NK-92 (cell line): Measurements from ENCODE around the gene ARHGEF11.

ENCODE experiments used
- DNase-seq: peaks from one replicate; lab custom pipeline; 2025; ENCODE audit not compliant: unreplicated experiment; lab: John Stamatoyannopoulos, UW

Gene ARHGEF11

DNA sequence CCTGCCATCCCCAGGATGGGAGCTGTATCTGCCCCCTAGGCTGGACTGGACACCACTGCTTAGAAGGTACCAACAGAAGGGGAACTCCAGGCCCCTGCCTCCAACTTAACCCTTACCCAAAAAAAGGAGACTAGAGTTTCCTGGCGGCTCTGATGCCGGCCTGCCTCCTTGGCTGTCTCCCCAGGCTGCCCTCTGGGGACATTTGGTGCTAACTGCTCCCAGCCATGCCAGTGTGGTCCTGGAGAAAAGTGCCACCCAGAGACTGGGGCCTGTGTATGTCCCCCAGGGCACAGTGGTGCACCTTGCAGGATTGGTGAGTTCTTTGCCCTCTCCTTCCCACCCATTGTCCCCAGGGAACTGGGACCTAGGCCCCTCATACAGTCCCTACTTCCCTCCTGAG lies 133.2 kb downstream of the ARHGEF11 start:
- DNase-seq, result no peak

DNA sequence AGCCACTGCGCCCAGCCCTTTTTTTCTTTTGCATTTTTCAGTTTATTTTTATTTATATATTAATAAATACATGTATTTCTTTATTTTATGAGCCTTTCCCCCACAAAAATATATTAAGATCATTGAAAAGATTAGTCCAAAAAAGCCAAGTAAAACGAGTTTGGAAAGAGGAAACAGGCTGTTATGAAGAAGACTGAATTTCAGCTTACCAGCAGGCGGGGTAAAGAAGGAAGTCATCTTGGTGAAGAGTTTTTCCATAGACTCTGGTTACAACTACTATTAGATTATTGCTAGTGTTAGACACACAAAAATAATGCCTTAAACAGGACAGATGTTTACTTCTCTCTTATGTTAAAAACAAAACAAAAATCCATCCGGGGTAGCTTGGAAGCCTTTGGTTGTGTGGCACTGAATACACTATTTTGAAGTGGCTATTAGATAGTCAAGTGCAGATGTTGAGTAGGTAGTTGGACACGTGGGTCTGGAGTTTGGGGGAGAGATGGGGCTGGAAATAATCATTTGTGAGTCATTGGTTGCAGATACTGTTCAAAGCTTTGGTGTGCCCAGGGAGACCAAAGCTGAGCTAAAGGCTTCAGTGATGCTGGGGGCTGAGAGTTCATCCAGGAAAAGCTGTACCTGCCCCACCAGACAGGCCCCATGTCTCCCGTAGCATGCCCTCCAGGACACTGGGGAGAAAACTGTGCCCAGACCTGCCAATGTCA lies 133.8 kb downstream of the ARHGEF11 start:
- DNase-seq, result no peak

DNA sequence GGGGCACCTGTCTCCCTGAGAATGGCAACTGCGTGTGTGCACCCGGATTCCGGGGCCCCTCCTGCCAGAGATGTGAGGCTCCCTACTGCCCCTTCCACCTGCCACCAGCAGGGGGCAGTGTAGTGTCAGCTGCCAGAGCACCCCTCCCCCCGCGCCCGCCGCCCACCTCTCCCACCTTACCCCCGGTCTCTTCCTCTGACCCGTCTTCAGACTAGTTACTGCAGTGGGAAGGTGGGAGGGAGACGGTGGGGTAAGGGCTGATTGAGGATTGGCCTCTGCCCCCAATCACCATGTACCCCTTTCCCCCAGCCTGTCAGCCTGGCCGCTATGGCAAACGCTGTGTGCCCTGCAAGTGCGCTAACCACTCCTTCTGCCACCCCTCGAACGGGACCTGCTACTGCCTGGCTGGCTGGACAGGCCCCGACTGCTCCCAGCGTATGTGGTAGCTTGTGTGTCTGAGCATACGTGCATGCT lies 135.2 kb downstream of the ARHGEF11 start:
- DNase-seq, result no peak

DNA sequence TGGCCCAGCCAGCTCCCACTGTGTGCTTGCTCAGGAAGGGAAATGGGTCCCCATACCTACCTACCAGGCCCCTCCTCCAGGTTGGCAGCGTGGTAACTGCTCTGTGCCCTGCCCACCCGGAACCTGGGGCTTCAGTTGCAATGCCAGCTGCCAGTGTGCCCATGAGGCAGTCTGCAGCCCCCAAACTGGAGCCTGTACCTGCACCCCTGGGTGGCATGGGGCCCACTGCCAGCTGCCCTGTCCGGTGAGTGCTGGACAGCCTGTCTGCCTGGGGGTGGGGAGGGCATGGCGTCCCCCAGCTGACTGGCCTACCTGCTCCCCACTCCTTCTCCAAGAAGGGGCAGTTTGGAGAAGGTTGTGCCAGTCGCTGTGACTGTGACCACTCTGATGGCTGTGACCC lies 135.9 kb downstream of the ARHGEF11 start:
- no peak for DNase-seq

DNA sequence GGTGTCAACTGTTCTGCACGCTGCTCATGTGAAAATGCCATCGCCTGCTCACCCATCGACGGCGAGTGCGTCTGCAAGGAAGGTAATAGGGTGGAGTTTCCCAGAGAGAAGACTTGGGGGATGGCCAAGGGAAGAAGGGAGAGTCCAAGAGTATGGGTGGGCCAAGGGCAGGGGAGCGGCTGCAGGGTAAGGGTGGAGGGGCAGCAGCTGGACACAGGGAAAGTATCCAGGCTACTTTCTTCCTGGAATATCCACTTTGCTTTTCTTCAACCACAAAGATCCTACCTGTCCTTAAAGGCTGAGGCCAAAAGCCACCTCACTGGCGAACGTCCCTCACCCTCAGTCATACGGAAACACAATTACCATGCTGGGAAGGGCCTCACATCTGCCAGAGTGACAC lies 136.6 kb downstream of the ARHGEF11 start:
- DNase-seq, result no peak

DNA sequence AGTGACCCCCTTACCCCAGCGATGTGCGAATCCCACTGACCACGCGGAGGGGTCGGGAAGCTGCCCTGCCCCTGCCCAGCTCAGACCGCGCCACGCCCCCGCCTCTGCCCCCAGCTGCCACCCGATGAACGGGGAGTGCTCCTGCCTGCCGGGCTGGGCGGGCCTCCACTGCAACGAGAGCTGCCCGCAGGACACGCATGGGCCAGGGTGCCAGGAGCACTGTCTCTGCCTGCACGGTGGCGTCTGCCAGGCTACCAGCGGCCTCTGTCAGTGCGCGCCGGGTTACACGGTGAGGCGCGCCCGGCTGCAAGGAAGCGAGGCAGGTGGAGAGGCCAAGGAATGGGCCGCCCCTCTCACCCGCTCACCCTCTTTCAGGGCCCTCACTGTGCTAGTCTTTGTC lies 137.0 kb downstream of the ARHGEF11 start:
- DNase-seq, result no peak

DNA sequence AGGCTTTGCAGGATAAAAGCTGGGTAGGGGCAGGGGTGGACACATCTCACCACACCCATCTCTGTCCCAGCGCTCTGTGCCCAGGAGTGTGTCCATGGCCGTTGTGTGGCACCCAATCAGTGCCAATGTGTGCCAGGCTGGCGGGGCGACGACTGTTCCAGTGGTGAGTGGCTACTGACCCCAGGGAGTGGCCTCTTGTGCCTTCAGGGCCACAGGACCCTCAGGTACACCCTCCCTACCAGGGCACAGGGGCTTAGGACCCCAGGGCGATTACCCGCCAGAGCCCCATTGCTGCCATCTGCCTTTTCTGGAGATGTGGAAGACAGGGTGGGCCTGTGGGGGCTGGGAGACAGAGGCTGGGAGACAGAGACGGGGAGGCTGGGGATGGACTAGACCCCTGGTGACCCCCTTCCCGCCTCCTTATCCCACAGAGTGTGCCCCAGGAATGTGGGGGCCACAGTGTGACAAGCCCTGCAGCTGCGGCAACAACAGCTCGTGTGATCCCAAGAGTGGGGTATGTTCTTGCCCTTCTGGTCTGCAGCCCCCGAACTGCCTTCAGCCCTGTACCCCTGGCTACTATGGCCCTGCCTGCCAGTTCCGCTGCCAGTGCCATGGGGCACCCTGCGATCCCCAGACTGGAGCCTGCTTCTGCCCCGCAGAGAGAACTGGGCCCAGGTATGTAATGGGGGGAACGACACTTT lies 139.2 kb downstream of the ARHGEF11 start:
- no peak for DNase-seq

DNA sequence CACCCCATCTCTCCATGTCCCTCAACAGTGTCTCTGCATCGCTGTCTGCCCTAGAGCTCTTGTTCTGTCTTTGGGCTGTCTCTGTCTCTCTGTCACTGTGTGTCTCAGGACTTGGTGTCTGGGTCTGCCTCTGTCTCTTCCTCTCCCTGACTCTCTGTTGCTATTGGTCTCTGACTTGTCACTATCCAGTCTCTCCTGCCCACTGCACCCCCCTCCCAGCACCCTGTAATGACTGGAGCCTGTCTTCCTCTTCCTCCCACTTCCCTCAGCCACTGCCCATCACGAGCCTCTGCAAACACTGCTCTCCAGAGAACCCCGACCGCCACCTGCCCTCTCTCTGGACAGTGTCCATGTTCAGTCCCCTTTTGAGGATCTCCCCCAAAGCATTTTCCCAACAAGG lies 139.9 kb downstream of the ARHGEF11 start:
- no peak for DNase-seq

DNA sequence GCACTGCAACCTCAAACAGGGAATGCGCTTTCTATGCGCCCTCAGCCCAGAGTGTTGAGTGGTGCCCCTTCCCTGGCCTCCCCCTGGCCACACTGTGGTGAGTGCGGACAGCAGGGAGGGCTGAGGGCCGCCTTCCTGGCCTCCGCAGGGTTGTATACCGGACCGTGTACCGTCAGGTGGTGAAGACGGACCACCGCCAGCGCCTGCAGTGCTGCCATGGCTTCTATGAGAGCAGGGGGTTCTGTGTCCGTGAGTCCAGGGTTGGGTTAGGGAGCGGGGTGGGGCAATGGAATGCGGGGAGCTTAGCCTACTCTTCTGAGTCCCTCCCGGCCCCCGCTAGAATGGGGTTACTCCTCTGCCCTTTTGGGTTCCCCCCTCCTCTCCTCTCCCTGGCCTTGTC lies 140.4 kb downstream of the ARHGEF11 start:
- DNase-seq, result no peak

DNA sequence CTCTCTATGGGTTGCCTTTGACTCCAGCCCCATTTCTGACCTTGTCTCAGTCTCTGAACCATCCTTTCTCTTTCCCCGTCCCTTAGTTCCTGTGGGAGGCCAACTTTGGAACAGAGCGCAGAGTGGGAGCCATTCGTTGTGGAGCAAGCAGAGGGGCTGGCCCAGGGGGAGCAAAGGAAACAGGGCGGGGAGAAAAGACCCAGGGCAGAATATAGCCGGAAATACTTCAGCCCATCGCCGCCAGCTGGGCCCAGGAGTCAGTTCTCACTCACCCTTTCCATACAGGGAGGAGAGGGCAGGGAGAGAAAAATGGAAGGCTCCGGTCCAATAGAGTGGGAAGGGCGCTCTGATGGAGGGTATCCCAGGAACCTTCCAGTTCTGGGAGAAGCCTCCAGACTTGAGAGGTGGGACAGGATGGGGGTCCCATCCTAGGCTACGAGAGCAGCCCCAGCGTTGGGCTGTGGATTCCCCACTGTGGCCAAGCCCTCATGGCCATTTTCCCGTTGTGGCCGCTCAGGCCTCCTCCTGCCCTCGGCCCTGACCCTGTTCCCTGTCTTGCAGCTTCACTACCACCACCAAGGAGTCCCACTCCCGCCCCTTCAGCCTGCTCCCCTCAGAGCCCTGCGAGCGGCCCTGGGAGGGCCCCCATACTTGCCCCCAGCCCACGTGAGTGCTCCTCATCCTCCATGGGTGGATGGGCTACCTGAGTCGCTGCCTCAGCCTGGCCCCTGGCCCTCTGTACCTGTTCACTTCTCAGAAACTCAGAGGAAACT lies 141.2 kb downstream of the ARHGEF11 start:
- DNase-seq, result no peak

DNA sequence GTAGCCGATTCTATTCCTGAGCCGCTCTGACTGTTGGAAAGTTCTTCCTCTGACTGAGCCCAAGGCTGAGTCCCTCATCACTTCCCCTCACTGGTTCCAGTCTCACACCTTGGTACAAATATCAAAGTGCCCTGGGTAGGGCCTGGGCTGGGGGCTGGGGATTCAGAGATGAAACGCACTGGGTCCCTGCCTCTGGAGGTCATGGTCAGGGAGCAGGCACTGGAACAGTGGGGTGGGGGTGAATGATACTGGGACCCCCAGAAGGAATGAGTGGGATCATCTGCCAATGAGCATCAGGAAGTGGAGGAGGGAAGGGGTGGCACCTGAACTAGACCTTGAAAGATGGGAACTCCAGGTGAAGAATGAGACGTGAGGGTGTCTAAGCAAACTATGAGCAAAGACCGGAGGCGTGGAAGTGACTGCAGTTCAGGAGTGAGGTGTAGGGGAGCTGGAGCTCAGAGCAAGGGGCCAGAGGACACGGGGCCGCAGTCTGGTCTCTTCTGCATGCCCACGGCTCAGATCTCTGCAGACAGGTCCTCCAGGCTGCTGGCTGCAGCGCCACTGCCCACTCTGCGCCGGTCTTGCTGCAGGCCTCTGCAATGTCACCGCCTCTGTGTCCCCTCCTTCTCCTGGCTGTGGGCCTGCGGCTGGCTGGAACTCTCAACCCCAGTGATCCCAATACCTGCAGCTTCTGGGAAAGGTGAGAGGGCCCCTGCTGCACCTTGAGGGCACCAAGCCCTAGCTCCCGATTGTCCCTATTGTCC lies 142.0 kb downstream of the ARHGEF11 start:
- DNase-seq, result no peak

DNA sequence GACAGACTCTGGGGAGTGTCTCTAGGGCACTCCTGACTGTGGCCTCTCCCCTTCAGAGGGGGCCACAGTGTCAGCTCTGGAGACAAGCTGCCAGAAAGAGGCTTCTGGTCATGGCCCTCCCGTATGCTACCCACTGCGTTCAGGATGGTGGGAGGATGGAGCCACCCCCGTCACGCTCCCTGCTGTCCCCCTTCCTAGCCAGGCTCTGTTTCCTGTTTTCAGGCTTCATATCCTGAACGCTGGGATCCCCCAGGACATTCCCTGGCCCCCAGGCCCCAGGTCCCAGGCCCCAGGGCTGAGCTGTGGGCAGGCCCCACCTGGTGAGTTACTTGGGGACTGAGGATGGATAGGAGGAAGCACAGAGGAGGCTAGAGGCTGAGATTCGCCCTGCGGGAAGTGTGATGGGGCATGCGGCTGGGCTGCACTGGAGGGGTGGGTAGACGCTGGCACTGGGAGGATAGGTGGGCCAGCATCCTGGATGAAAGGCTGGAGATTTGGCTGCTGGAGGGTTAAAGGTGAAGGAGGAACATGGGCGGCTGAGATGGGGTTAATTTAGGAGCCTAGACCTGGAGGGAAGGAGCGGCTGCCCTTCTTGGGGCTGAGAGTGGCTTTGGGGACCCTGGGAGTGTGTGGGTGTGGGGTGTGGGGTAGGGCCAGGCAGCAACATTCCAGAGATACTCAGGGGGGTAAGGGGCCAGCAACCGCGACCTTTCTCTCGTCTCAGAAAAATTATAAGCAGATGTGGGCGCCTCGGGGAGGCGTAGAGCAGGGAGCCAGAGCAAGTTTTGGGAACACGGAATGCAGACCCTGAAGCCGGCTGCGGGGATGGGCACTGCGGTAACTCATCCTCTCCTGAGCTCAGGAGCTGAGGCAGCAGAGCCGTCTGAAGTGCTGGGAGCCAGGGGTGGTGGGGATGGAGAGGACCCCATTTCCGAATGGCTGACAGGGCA lies 143.3 kb downstream of the ARHGEF11 start:
- DNase-seq, result no peak

DNA sequence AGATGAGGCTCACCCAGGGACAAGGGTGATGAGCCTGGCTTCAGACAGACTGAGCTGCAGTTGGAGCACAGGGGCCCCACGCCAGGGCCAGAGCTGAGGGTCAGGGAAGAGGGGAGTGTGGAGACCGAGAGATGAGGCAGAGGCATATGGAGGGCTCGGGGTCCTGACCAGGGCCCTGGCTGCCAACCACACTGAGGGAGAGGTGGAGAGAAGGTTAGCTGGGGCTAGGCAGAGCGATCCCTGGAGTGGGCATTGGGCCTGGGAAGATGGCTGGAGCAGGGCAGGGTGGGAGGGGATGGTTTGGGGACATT lies 144.0 kb downstream of the ARHGEF11 start:
- DNase-seq, result no peak

DNA sequence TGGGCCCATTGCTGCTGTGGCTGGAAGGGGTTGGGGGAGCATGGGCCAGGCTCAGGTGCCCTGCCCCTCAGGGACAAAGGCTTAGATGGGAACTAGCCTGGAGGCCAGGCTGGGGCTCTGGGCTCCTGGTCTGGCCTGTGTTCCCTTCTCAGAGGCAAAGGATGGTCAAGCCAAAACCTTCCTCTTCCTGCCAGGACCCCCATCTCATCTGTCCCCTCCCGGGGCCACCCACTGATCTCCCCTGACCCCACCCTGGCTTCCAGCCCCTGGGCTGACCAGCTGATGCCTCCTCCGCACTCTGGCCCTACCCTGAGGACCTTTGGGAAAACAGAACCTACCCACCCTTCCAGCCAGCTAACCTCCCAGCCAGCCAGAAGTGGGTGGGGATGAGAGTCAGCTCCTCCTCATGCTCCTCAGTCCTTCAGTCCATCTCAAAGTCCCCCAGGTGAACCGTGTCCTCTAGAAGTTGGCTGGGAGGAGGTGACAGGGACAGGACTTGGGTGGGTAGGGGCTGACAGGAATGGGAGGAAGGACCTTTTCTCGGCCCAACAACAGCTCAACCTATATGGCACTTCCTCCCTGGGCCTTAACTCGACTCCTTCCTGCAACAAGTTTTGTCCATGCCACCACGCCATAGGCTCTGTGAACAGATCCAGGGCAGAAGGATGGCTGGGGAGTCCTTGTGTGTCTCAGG lies 144.5 kb downstream of the ARHGEF11 start:
- no peak for DNase-seq

DNA sequence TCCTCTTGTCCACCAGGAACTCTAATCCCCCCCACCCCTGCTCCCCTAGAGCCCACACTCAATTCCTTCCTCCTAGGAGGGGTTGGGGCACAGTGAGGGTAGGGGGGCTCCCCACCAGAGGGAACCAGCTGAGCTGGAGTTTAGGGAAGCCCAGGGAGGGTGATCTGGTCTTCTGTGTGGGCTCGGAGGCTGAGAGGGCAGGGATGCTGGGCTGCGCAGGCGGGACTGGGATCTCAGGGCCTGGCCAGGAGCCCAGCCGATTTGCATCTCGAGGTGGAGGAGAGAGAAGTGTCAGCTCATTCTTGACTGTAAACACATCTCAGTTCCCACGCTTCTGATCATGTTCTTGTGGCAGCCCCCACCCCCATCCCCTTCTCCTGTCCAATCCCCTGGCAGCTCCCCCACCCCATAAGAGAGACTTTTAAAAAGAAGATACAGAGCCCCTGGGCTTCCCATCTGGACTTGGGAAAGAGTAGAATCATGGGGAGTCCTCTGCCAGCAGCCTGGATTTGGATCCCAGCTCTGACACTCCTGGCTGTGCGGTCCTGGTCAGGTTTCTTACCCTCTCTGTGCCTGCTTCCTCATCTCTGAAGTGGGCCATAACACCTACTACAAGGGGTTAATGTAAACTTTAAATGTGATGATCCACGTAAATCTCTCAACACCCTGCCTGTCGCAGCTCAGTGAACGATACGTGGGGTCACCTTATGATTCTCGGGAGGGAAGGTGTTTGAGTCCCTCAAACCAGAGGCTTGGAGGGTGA lies 145.4 kb downstream of the ARHGEF11 start:
- DNase-seq, result no peak

DNA sequence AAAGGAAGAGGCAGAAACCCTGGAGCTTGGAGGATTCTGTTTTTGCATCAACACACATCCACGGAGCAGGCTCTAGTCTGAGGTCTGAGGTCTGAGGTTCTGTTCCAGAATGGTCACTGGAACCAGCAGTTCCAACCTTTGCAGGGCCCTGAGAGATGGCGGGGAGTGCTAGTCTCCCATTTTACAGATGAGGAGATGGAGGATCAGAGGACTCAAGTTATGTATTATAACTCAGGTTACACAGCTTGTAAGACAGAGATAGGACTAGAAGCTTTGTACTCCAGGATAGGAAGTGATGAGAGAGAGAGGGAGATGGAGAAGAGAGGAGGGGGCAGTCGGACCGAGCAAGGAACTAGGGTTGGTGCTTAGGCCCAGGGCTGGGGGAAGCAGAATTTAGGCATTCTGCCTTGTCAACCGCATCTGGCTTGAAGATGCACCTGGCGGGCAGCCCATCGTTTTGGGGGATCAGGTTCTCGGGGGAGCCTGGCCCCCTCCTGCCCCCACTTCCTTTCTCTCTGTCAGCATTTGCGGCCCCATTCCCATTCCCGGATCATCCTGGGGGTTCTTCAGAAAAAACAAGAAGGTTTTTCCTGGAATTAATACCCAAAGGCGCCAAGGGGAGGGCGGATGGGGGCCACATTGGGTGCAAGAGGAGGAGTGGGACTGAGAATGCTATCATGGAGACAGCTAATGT lies 146.4 kb downstream of the ARHGEF11 start:
- DNase-seq, result no peak

DNA sequence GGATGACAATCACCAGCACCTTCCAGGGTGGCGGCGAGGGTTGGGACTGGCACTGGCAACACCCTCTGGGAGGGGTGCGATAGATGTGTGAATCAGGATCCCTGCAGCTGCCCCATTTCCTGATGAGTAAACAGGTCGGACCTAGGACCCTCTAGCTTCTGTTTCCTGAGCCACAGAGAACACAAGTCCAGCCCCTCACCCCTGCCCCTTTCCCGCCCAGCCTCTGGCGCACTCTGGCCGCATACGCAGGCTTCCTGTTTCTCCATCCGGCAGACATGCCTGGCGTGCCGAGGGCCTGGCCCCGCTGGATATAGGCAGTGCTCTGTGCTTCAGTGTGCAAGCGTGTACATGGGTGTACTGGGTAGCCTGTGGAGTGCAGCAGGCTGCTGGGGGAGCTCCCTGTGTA lies 147.4 kb downstream of the ARHGEF11 start:
- no peak for DNase-seq

DNA sequence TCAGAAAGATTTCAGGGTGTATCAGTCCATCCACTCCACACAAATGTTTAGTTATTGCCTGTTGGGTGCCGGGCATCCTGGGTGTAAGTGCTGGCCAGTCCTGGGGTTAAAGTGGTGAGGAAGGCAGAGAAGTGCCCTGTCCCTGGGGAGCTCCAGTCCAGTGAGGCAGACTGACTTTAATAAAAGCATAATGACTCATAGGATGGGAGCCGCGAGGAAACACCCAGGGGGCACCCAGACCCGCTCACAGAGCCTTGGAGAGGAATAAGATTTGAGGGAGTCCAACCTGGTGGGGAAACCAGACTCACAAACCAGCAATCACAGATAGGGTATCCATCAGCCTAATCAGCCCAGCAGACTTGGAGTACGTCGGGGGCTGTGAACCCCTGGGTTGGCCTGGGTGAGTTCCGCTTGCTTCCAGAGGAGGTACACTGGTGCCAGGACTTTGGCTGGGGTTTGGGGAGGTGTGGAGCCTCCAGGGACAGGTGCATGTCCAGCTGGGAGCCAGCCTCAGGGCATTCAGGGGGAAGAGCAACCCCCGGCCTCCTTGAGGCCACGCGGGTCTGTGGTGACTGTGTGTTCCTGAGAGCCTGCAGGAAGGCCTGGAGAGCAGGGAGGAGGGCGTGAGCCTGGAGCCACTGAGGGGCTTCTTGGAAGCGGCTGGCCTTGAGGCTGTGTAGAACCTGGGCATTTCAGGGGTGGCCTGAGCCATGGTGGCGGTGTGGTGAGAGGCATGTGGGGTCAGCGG lies 148.3 kb downstream of the ARHGEF11 start:
- DNase-seq, result no peak
